ENCODE measurements around the gene AQP10. TPM values are rescaled to one million over a fixed set of nuclear protein-coding genes. Genes with fewer than 3 reads are reported as not detected.
A peak's percentile ranks its signal among the peaks of the same experiment; 100 is the strongest.

AQP10 gene
- total and polyA plus RNA-seq, 9 of the 15 experiments (the other 6 are each of a cell fraction or from before 2014, with no cell fraction given), result 0.37 to 9.7 (median 1.9) TPM

- TF ChIP-seq BMI1 (IDR thresholded peaks at IDR 0.05; ENCODE audit: low read length), result no peak
- TF ChIP-seq ZFX (CRISPR knock-in tag; IDR thresholded peaks at IDR 0.05), result no peak
- TF ChIP-seq E2F5 (CRISPR knock-in tag; IDR thresholded peaks at IDR 0.05), result no peak
- TF ChIP-seq SUPT5H (IDR thresholded peaks at IDR 0.05), result peak; percentile 81
- no peak for TF ChIP-seq RBBP5 (IDR thresholded peaks at IDR 0.05; ENCODE audit: borderline replicate concordance, insufficient read depth, low read length, poor library complexity, severe bottlenecking)
- TF ChIP-seq CLOCK (CRISPR knock-in tag; IDR thresholded peaks at IDR 0.05; ENCODE audit: borderline replicate concordance), result no peak
- TF ChIP-seq SRSF1 (IDR thresholded peaks at IDR 0.05; ENCODE audit: low read depth, low read length), result no peak
- TF ChIP-seq BHLHE40 (IDR thresholded peaks at IDR 0.05; ENCODE audit: low read length), result peak; percentile 55; the same call in 1 of the 2 replicates
- no peak for TF ChIP-seq RFX7 (CRISPR knock-in tag; IDR thresholded peaks at IDR 0.05)
- TF ChIP-seq RBM15 (IDR thresholded peaks at IDR 0.05; ENCODE audit: insufficient read depth, low read length), result no peak
- TF ChIP-seq CBX5 (IDR thresholded peaks at IDR 0.05; ENCODE audit: borderline replicate concordance, low read depth), result no peak
- peak; percentile 61; the same call in 1 of the 2 replicates for TF ChIP-seq TAF7 (tag; IDR thresholded peaks at IDR 0.05)
- TF ChIP-seq CCAR2 (IDR thresholded peaks at IDR 0.05; ENCODE audit: low read depth, low read length), result no peak
- no peak for TF ChIP-seq ZNF436 (CRISPR knock-in tag; IDR thresholded peaks at IDR 0.05)
- no peak for TF ChIP-seq SAFB2 (IDR thresholded peaks at IDR 0.05; ENCODE audit: borderline replicate concordance, low read depth, low read length, severe bottlenecking)
- no peak for TF ChIP-seq ZNF778 (CRISPR knock-in tag; IDR thresholded peaks at IDR 0.05)
- TF ChIP-seq HEY1 (CRISPR knock-in tag; IDR thresholded peaks at IDR 0.05; ENCODE audit: borderline replicate concordance), result 0 out of 2 replicates have a peak, but pooled peaks have one; percentile 49
- no peak for TF ChIP-seq ZNF217 (CRISPR knock-in tag; IDR thresholded peaks at IDR 0.05)
- TF ChIP-seq ZKSCAN8 (CRISPR knock-in tag; IDR thresholded peaks at IDR 0.05), result no peak
- TF ChIP-seq ZNF146 (CRISPR knock-in tag; IDR thresholded peaks at IDR 0.05; ENCODE audit: unreplicated experiment), result no peak
- peak; percentile 41 to 54; a peak in 1 of 4 replicates for TF ChIP-seq KDM1A (IDR thresholded peaks at IDR 0.05)
- 0 out of 2 replicates have a peak, but pooled peaks have one; percentile 54 for TF ChIP-seq ZSCAN32 (CRISPR knock-in tag; IDR thresholded peaks at IDR 0.05)
Measured at GRCh38 chr1:154272217-154272998, 48.5 kb upstream of the AQP10 start, which contains the start of gene HAX1 (continued).
